WTC11 (cell line): ENCODE results near the gene OSBPL10.

Source experiments
- CTCF ChIP-seq: fragments of 200-600 bp; IDR thresholded peaks from 2 replicates; pipeline ENCODE4 v1.8.0; 2022; ENCODE audit warnings: antibody characterized with exemption
- EMX1 ChIP-seq: fragments of 250-450 bp; sonication (Bioruptor Pico); IDR thresholded peaks from 2 replicates; pipeline ENCODE4 v1.8.0; 2021; ENCODE audit warnings: mild to moderate bottlenecking
- ETV6 ChIP-seq: sonication (generic); formaldehyde crosslinking; IDR thresholded peaks from 2 replicates; pipeline ENCODE4 v1.8.1; 2022; ENCODE audit warnings: mild to moderate bottlenecking, missing genetic modification reagents
- JUN ChIP-seq: sonication (generic); formaldehyde crosslinking; IDR thresholded peaks from 2 replicates; pipeline ENCODE4 v1.8.0; 2023; ENCODE audit warnings: mild to moderate bottlenecking, missing genetic modification reagents
- TCF7 ChIP-seq: sonication (generic); formaldehyde crosslinking; IDR thresholded peaks from 2 replicates; pipeline ENCODE4 v1.8.0; 2022; ENCODE audit warnings: mild to moderate bottlenecking, low read depth, missing genetic modification reagents, moderate library complexity
- TP53 ChIP-seq: sonication (generic); formaldehyde crosslinking; IDR thresholded peaks from 2 replicates; pipeline ENCODE4 v1.8.1; 2023; ENCODE audit warnings: mild to moderate bottlenecking, missing genetic modification reagents
- ZNF281 ChIP-seq: sonication (generic); formaldehyde crosslinking; IDR thresholded peaks from 2 replicates; pipeline ENCODE4 v1.8.0; 2023; ENCODE audit warnings: mild to moderate bottlenecking, missing genetic modification reagents
- ZNF512 ChIP-seq: sonication (generic); formaldehyde crosslinking; IDR thresholded peaks from 2 replicates; pipeline ENCODE4 v1.8.1; 2022; ENCODE audit warnings: missing genetic modification reagents, borderline replicate concordance

- TF ChIP-seq TCF7 (CRISPR knock-in tag), result no peak
- TF ChIP-seq EMX1 (CRISPR knock-in tag), result no peak
- no peak for TF ChIP-seq CTCF
- no peak for TF ChIP-seq TP53 (CRISPR knock-in tag)
- no peak for TF ChIP-seq ZNF512 (CRISPR knock-in tag)
- TF ChIP-seq ETV6 (CRISPR knock-in tag), result no peak
- TF ChIP-seq JUN (CRISPR knock-in tag), result no peak
- no peak for TF ChIP-seq ZNF281 (CRISPR knock-in tag)
Observed at GRCh38 chr3:31880020-31880419, 101.0 kb downstream of the OSBPL10 start.
